Stimulated activated naive CD8-positive, alpha-beta T cell treated with anti-CD3 and anti-CD28 coated beads, Interleukin-15, amount 100 ng/mL, for 72 hours (primary cell): Measurements from ENCODE around the gene MFGE8.

Experiments used
- ATAC-seq: fragments of 150-1000 bp; cut with Tn5 transposase; 2 replicates; pipeline ENCODE4 v1.10.0; 2021; ENCODE audit warnings: mild to moderate bottlenecking, moderate library complexity
- DNase-seq, 2 donors: peaks; one replicate each; pipeline ENCODE4 v3.0.0; 2021 to 2022
- H3K27ac Mint-ChIP-seq, 2 donors: one replicate each; pipeline ENCODE4 v1.8.0; 2022; ENCODE audit warnings: mild to moderate bottlenecking in 2 of 2, mixed read lengths in 2 of 2, moderate library complexity in 2 of 2
- H3K27me3 Mint-ChIP-seq: one replicate; pipeline ENCODE4 v1.8.0; 2022; ENCODE audit warnings: mixed read lengths
- H3K4me1 Mint-ChIP-seq: one replicate; pipeline ENCODE4 v1.8.0; 2022; ENCODE audit warnings: mild to moderate bottlenecking, mixed read lengths
- H3K4me3 Mint-ChIP-seq, 2 donors: one replicate each; pipeline ENCODE4 v1.8.0; 2022; ENCODE audit warnings: mild to moderate bottlenecking in 2 of 2, mixed read lengths in 2 of 2, moderate library complexity in 1 of 2
- H3K9me3 Mint-ChIP-seq, 2 donors: one replicate each; pipeline ENCODE4 v1.8.0; 2022; ENCODE audit warnings: mixed read lengths in 2 of 2

The MFGE8 gene

GRCh38 chr15:88874684-88875083, 38.5 kb downstream of the MFGE8 start:
- H3K27ac Mint-ChIP-seq: no peak overlapping the region
- no peak overlapping the region for H3K4me3 Mint-ChIP-seq
- H3K27me3 Mint-ChIP-seq: no peaks in the 10 kb centered on the region
- ATAC-seq: no peak
- no peaks in the 10 kb centered on the region for H3K9me3 Mint-ChIP-seq
- DNase-seq: no peak
- no peaks in the 10 kb centered on the region for H3K4me1 Mint-ChIP-seq

GRCh38 chr15:88874275-88874674, 38.9 kb downstream of the MFGE8 start:
- H3K9me3 Mint-ChIP-seq: no peaks in the 10 kb centered on the region
- H3K27me3 Mint-ChIP-seq: no peaks in the 10 kb centered on the region
- H3K27ac Mint-ChIP-seq: no peak overlapping the region
- ATAC-seq (no peak), DNase-seq (no peak)
- no peak overlapping the region for H3K4me3 Mint-ChIP-seq
- H3K4me1 Mint-ChIP-seq: no peaks in the 10 kb centered on the region

GRCh38 chr15:88873786-88874185, 39.4 kb downstream of the MFGE8 start:
- H3K4me3 Mint-ChIP-seq: no peak overlapping the region
- no peak overlapping the region for H3K27ac Mint-ChIP-seq
- H3K9me3 Mint-ChIP-seq: no peaks in the 10 kb centered on the region
- no peaks in the 10 kb centered on the region for H3K4me1 Mint-ChIP-seq
- no peaks in the 10 kb centered on the region for H3K27me3 Mint-ChIP-seq
- ATAC-seq (no peak), DNase-seq (no peak)

- ATAC-seq (no peak), DNase-seq (no peak)
- H3K4me3 Mint-ChIP-seq: no peak overlapping the region
- H3K9me3 Mint-ChIP-seq: no peaks in the 10 kb centered on the region
- no peak overlapping the region for H3K27ac Mint-ChIP-seq
- H3K4me1 Mint-ChIP-seq: no peaks in the 10 kb centered on the region
- no peaks in the 10 kb centered on the region for H3K27me3 Mint-ChIP-seq
Measured at GRCh38 chr15:88872706-88873105, 40.5 kb downstream of the MFGE8 start.

- H3K27ac Mint-ChIP-seq: no peak overlapping the region
- H3K9me3 Mint-ChIP-seq: no peaks in the 10 kb centered on the region
- H3K4me1 Mint-ChIP-seq: no peaks in the 10 kb centered on the region
- no peaks in the 10 kb centered on the region for H3K27me3 Mint-ChIP-seq
- ATAC-seq (no peak), DNase-seq (no peak)
- H3K4me3 Mint-ChIP-seq: no peak overlapping the region
Measured at GRCh38 chr15:88872106-88872505, 41.1 kb downstream of the MFGE8 start.

GRCh38 chr15:88871313-88871712, 41.9 kb downstream of the MFGE8 start:
- ATAC-seq: no peak
- no peak for DNase-seq
- Mint-ChIP-seq H3K27me3 (no peaks in the 10 kb centered on the region), H3K4me3 (no peak overlapping the region), H3K27ac (no peak overlapping the region), H3K9me3 (no peaks in the 10 kb centered on the region), H3K4me1 (no peaks in the 10 kb centered on the region)

- H3K27ac Mint-ChIP-seq: no peak overlapping the region
- H3K9me3 Mint-ChIP-seq: no peaks in the 10 kb centered on the region
- DNase-seq (no peak), ATAC-seq (no peak)
- no peak overlapping the region for H3K4me3 Mint-ChIP-seq
- no peaks in the 10 kb centered on the region for H3K27me3 Mint-ChIP-seq
- no peaks in the 10 kb centered on the region for H3K4me1 Mint-ChIP-seq
Measured at GRCh38 chr15:88866295-88866881, 46.8 kb downstream of the MFGE8 start.

GRCh38 chr15:88865498-88866099, 47.6 kb downstream of the MFGE8 start:
- no peaks in the 10 kb centered on the region for H3K27me3 Mint-ChIP-seq

GRCh38 chr15:88864861-88865497, 48.2 kb downstream of the MFGE8 start:
- no peaks in the 10 kb centered on the region for H3K9me3 Mint-ChIP-seq
- ATAC-seq: no peak
- H3K27ac Mint-ChIP-seq: no peak overlapping the region
- DNase-seq: no peak
- H3K4me3 Mint-ChIP-seq: no peak overlapping the region
- H3K4me1 Mint-ChIP-seq: no peaks in the 10 kb centered on the region
- no peaks in the 10 kb centered on the region for H3K27me3 Mint-ChIP-seq

More at GRCh38 chr15:88865498-88866099, 47.6 kb downstream of the MFGE8 start:
- no peak overlapping the region for H3K4me3 Mint-ChIP-seq
- H3K4me1 Mint-ChIP-seq: no peaks in the 10 kb centered on the region
- no peak for DNase-seq
- no peak overlapping the region for H3K27ac Mint-ChIP-seq
- no peak for ATAC-seq
- no peaks in the 10 kb centered on the region for H3K9me3 Mint-ChIP-seq

- Mint-ChIP-seq H3K4me1 (no peaks in the 10 kb centered on the region), H3K9me3 (no peaks in the 10 kb centered on the region), H3K27ac (no peak overlapping the region), H3K4me3 (no peak overlapping the region), H3K27me3 (no peaks in the 10 kb centered on the region)
- no peak for ATAC-seq
- no peak for DNase-seq
Measured at GRCh38 chr15:88863412-88863811, 49.8 kb downstream of the MFGE8 start.

- ATAC-seq: no peak
- Mint-ChIP-seq H3K27me3 (no peaks in the 10 kb centered on the region), H3K9me3 (peaks cover 0 to 2% of the 10 kb centered on the region in 2 donors), H3K27ac (no peak overlapping the region), H3K4me3 (no peak overlapping the region), H3K4me1 (no peaks in the 10 kb centered on the region)
- DNase-seq: no peak
Measured at GRCh38 chr15:88860212-88860611, 53.0 kb downstream of the MFGE8 start.

GRCh38 chr15:88859550-88859949, 53.6 kb downstream of the MFGE8 start:
- no peaks in the 10 kb centered on the region for H3K27me3 Mint-ChIP-seq
- H3K27ac Mint-ChIP-seq: no peak overlapping the region
- DNase-seq: no peak
- no peaks in the 10 kb centered on the region for H3K4me1 Mint-ChIP-seq
- ATAC-seq: no peak
- H3K9me3 Mint-ChIP-seq: peaks cover 3 to 8% of the 10 kb centered on the region in 2 donors
- H3K4me3 Mint-ChIP-seq: no peak overlapping the region

GRCh38 chr15:88858934-88859333, 54.2 kb downstream of the MFGE8 start:
- H3K9me3 Mint-ChIP-seq: peaks cover 5 to 15% of the 10 kb centered on the region in 2 donors
- ATAC-seq: no peak
- no peak for DNase-seq
- no peak overlapping the region for H3K27ac Mint-ChIP-seq
- H3K4me3 Mint-ChIP-seq: no peak overlapping the region
- H3K4me1 Mint-ChIP-seq: no peaks in the 10 kb centered on the region
- H3K27me3 Mint-ChIP-seq: no peaks in the 10 kb centered on the region

GRCh38 chr15:88852476-88852875, 60.7 kb downstream of the MFGE8 start:
- no peak overlapping the region for H3K27ac Mint-ChIP-seq
- ATAC-seq: no peak
- no peak overlapping the region for H3K4me3 Mint-ChIP-seq
- peaks cover 5 to 20% of the 10 kb centered on the region in 2 donors for H3K9me3 Mint-ChIP-seq
- no peak for DNase-seq
- peaks cover 25% of the 10 kb centered on the region for H3K27me3 Mint-ChIP-seq
- no peaks in the 10 kb centered on the region for H3K4me1 Mint-ChIP-seq

GRCh38 chr15:88849376-88850072, 63.7 kb downstream of the MFGE8 start:
- DNase-seq (no peak), ATAC-seq (no peak)
- Mint-ChIP-seq H3K27ac (no peak overlapping the region), H3K27me3 (peaks cover 25% of the 10 kb centered on the region), H3K9me3 (peaks cover 3 to 11% of the 10 kb centered on the region in 2 donors), H3K4me3 (no peak overlapping the region), H3K4me1 (peaks cover 16% of the 10 kb centered on the region)
